HG03139 (cell line): Measurements from ENCODE around the gene MYORG.
"Not testable (repeated sequence)": the region's sequence is repeated elsewhere in the genome, so short reads cannot be mapped to it uniquely, and the experiment has no call there.

Experiments used
- ATAC-seq: cut with Tn5 transposase; IDR thresholded peaks from one replicate; pipeline ENCODE4 v1.9.1; 2021; ENCODE audit not compliant: unreplicated experiment

The MYORG gene

GRCh38 chr9:34370335-34370969, 6.2 kb downstream of the MYORG start:
- no peak for ATAC-seq

GRCh38 chr9:34369636-34370035, 7.1 kb downstream of the MYORG start:
- no peak for ATAC-seq

GRCh38 chr9:34368796-34369195, 7.9 kb downstream of the MYORG start:
- ATAC-seq: not testable (repeated sequence)

GRCh38 chr9:34367751-34368410, 8.8 kb downstream of the MYORG start:
- not testable (repeated sequence) for ATAC-seq

- no peak for ATAC-seq
Observed at GRCh38 chr9:34366365-34366764, 10.3 kb downstream of the MYORG start.

GRCh38 chr9:34365282-34365681, 11.4 kb downstream of the MYORG start:
- no peak for ATAC-seq

GRCh38 chr9:34363619-34364351, 12.9 kb downstream of the MYORG start:
- no peak for ATAC-seq

GRCh38 chr9:34362614-34363214, 14.0 kb downstream of the MYORG start:
- ATAC-seq: no peak

- ATAC-seq: not testable (repeated sequence)
Observed at GRCh38 chr9:34352957-34353356, 23.7 kb downstream of the MYORG start.

- not testable (repeated sequence) for ATAC-seq
Observed at GRCh38 chr9:34352122-34352652, 24.5 kb downstream of the MYORG start.

GRCh38 chr9:34349324-34349723, 27.4 kb downstream of the MYORG start:
- ATAC-seq: no peak

GRCh38 chr9:34347800-34348158, 28.9 kb downstream of the MYORG start:
- no peak for ATAC-seq

- no peak for ATAC-seq
Observed at GRCh38 chr9:34346873-34347799, 29.6 kb downstream of the MYORG start.

- no peak for ATAC-seq
Observed at GRCh38 chr9:34343605-34344004, 33.1 kb downstream of the MYORG start.

GRCh38 chr9:34343090-34343489, 33.6 kb downstream of the MYORG start:
- ATAC-seq: no peak

- no peak for ATAC-seq
Observed at GRCh38 chr9:34341659-34342295, 34.9 kb downstream of the MYORG start.

- no peak for ATAC-seq
Observed at GRCh38 chr9:34338665-34339385, 37.9 kb downstream of the MYORG start.

GRCh38 chr9:34338079-34338478, 38.6 kb downstream of the MYORG start:
- not testable (repeated sequence) for ATAC-seq

GRCh38 chr9:34337403-34337802, 39.3 kb downstream of the MYORG start:
- no peak for ATAC-seq
